NCI-H82 (cell line): ENCODE results near the gene PCID2.
"Not testable (repeated sequence)": the region's sequence is repeated elsewhere in the genome, so short reads cannot be mapped to it uniquely, and the experiment has no call there.

Source experiments
- DNase-seq: peaks from one replicate; lab custom pipeline; 2025; lab: John Stamatoyannopoulos, UW

Gene PCID2

GRCh38 chr13:113166266-113166665 is 42.2 kb downstream of the PCID2 start:
- DNase-seq = no peak

- peak; percentile 37 for DNase-seq
These were observed 44.0 kb downstream of the PCID2 start for GRCh38 chr13:113164492-113164891.

GRCh38 chr13:113162783-113163685 is 45.4 kb downstream of the PCID2 start:
- peak; percentile 36 for DNase-seq

GRCh38 chr13:113161975-113162374 is 46.5 kb downstream of the PCID2 start:
- DNase-seq = not testable (repeated sequence)

GRCh38 chr13:113161433-113161832 is 47.0 kb downstream of the PCID2 start:
- DNase-seq = no peak

- DNase-seq = no peak
These were observed 47.5 kb downstream of the PCID2 start for GRCh38 chr13:113160983-113161382.

- peak; percentile 41 for DNase-seq
These were observed 48.8 kb downstream of the PCID2 start for GRCh38 chr13:113159701-113160100.

GRCh38 chr13:113158946-113159345 is 49.5 kb downstream of the PCID2 start:
- no peak for DNase-seq

- peak; percentile 74 for DNase-seq
These were observed 50.3 kb downstream of the PCID2 start, which contains the start of gene PROZ for GRCh38 chr13:113157929-113158747. TSS of gene PROZ (plus strand) at chr13:113158648. CDS start at chr13:113158661, 13 bp downstream.

- peak; percentile 50 for DNase-seq
These were observed 51.1 kb downstream of the PCID2 start for GRCh38 chr13:113157206-113157928.

- no peak for DNase-seq
These were observed 52.4 kb downstream of the PCID2 start for GRCh38 chr13:113155982-113156655.

GRCh38 chr13:113155201-113155600 is 53.3 kb downstream of the PCID2 start:
- DNase-seq = no peak

- DNase-seq = peak; percentile 88
These were observed 54.4 kb downstream of the PCID2 start for GRCh38 chr13:113153810-113154748.

GRCh38 chr13:113152984-113153809 is 55.3 kb downstream of the PCID2 start:
- DNase-seq = no peak

- no peak for DNase-seq
These were observed 55.8 kb downstream of the PCID2 start for GRCh38 chr13:113152691-113152983.

GRCh38 chr13:113151745-113152690 is 56.5 kb downstream of the PCID2 start:
- peak; percentile 25 for DNase-seq

- no peak for DNase-seq
These were observed 57.7 kb downstream of the PCID2 start for GRCh38 chr13:113150550-113151365.
